Uterus (tissue), 4 donors: ENCODE data around the gene CLEC14A. TPM values are rescaled to one million over a fixed set of nuclear protein-coding genes. Genes with fewer than 3 reads are reported as not detected.

Source experiments
- total RNA-seq, 4 donors: library from RNA; depleted of rRNA in 3 of 4; stranded (reverse); fragments of >200 nt in 3 of 4; gene quantifications; one replicate each; pipeline versions ENCODE4 v1.1.0 to v1.2.4, GENCODE V29; 2014 to 2023
- donor health status: DM: yes; HTN: yes; CAD: no.

Gene CLEC14A
- total RNA-seq, 4 donors from 2014 or later: 39.7 to 161 (median 64.5) TPM

Other genes with a start within 250 kb of the CLEC14A start
- 1 to 10 TPM; 1.2 to 2.7 (median 1.7) TPM for gene SSTR1, start 48.2 kb downstream of the CLEC14A start, total RNA-seq